Germinal center (tissue), 1 donor: ENCODE data around the gene RSPH6A.
"Not testable (repeated sequence)": the region's sequence is repeated elsewhere in the genome, so short reads cannot be mapped to it uniquely, and the experiment has no call there.

Source experiments
- DNase-seq: peaks from one replicate; pipeline ENCODE4 v3.0.0; 2012; ENCODE audit warnings: mixed read lengths, low spot score

RSPH6A gene

GRCh38 chr19:45764945-45765701 is 50.0 kb downstream of the RSPH6A start:
- DNase-seq = no peak

- no peak for DNase-seq
Measured at GRCh38 chr19:45764475-45764874, 50.6 kb downstream of the RSPH6A start.

- DNase-seq = no peak
Measured at GRCh38 chr19:45763691-45764294, 51.3 kb downstream of the RSPH6A start.

GRCh38 chr19:45762870-45763631 is 52.1 kb downstream of the RSPH6A start:
- DNase-seq = no peak

- no peak for DNase-seq
Measured at GRCh38 chr19:45761714-45762113, 53.4 kb downstream of the RSPH6A start.

GRCh38 chr19:45758921-45759320 is 56.2 kb downstream of the RSPH6A start:
- DNase-seq = no peak

DNA sequence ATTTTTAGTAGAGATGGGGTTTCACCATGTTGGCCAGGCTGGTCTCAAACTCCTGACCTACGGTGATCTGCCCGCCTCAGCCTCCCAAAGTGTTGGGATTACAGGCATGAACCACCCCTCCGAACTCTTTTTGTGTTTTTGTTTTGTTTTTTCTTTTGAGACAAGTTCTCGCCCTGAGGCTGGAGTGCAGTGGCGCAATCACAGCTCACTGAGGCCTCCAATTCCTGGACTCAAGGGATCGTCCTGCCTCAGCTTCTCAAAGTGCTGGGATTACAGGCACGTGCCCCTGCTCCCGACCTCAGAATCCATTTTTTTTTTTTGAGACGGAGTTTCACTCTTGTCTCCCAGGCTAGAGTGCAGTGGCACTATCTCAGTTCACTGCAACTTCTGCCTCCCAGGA is 57.4 kb downstream of the RSPH6A start:
- DNase-seq = no peak

- no peak for DNase-seq
Measured at GRCh38 chr19:45754323-45754722, 60.8 kb downstream of the RSPH6A start.

GRCh38 chr19:45753548-45753947 is 61.6 kb downstream of the RSPH6A start:
- no peak for DNase-seq

DNA sequence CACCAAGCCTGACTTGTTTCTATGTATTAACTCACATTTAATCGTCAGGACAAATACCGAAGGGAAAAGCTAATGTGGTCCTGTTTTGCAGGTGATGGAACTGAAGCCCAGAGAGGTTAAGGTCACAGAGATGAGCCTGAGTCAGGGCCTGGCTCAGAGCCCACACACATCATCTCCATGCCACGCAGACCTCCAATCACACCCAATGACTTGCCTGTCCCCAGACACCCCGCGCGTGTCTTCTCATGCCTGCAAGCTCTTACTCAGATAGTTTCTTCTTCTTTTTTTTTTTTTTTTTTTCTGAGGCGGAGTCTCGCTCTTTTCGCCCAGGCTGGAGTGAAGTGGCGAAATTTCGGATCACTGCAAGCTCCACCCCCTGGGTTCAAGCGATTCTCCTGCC is 62.5 kb downstream of the RSPH6A start:
- DNase-seq = no peak

GRCh38 chr19:45751483-45751882 is 63.6 kb downstream of the RSPH6A start:
- DNase-seq = not testable (repeated sequence)

- DNase-seq = no peak
Measured at GRCh38 chr19:45747513-45747912, 67.6 kb downstream of the RSPH6A start.

- no peak for DNase-seq
Measured at GRCh38 chr19:45746866-45747265, 68.2 kb downstream of the RSPH6A start.
